GM10266 (cell line): ENCODE data around the gene SOWAHA.
"Not testable (repeated sequence)": the region's sequence is repeated elsewhere in the genome, so short reads cannot be mapped to it uniquely, and the experiment has no call there.

Source experiments
- DNase-seq: peaks from one replicate; pipeline ENCODE4 v3.0.0; 2012; ENCODE audit errors: extremely low spot score
- CTCF ChIP-seq: IDR thresholded peaks from 2 replicates; pipeline ENCODE4 v1.5.1; 2012; ENCODE audit warnings: mild to moderate bottlenecking, low read depth; ENCODE audit not compliant: control insufficient read depth, insufficient read depth; ENCODE audit errors: missing control alignments

SOWAHA gene

DNA sequence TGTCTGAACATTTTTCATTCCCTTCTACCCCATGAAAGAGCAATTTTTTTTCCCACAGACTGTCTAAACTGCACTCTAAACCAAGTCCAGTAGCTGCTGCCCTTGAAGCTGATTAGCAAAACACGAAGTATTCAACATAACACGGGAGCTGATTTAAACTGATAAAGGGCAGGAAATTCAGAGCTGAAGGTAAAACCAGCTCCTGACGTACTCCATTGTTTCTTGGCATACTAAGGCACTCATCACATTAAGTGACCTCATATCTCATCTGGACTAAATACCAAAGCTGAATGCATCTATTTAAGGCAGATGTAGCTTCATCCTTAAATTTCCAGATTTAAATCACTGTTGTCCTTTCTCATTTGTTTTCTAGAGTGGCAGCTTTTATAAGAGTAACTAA lies 41.2 kb downstream of the SOWAHA start:
- TF ChIP-seq CTCF, result no peak
- DNase-seq, result no peak

- not testable (repeated sequence) for DNase-seq
Observed at GRCh38 chr5:132854992-132855391, 41.9 kb downstream of the SOWAHA start.

DNA sequence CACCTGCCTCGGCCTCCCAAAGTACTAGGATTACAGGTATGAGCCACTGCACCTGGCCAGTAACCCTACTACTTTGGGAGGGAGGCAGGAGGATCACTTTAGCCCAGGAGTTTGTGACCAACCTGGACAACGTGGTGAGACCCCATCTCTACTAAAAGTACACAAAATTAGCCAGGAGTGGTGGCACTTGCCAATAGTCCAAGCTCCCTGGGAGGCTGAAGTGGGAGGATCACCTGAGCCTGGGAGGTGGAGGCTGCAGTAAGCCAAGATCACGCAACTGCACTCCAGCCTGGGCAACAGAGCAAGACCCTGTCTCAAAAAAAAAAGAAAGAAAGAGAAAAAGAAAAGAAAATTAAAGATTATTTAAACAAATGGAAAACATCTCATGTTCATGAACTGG lies 42.9 kb downstream of the SOWAHA start:
- TF ChIP-seq CTCF, result no peak
- no peak for DNase-seq

GRCh38 chr5:132859889-132860437 lies 46.9 kb downstream of the SOWAHA start:
- DNase-seq, result no peak
- TF ChIP-seq CTCF, result no peak

DNA sequence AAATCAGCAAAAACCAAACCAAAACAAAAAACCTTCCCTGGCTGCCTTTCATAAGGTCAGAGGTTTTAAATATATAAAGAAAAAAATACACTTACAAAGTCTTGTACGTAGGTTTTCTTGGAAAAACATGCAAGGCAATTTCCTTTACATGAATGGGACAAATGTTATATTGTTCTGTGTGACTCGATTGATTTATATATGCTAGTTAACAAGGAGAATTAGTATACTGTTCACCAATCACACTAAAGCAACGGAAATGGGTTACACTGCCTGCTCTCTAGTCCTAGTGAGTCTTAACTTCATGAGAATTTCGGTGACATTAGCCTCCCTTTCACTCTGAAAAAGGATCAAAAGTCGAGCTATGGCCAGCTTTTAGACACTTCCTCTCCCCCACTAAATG lies 47.6 kb downstream of the SOWAHA start:
- no peak for TF ChIP-seq CTCF
- no peak for DNase-seq

DNA sequence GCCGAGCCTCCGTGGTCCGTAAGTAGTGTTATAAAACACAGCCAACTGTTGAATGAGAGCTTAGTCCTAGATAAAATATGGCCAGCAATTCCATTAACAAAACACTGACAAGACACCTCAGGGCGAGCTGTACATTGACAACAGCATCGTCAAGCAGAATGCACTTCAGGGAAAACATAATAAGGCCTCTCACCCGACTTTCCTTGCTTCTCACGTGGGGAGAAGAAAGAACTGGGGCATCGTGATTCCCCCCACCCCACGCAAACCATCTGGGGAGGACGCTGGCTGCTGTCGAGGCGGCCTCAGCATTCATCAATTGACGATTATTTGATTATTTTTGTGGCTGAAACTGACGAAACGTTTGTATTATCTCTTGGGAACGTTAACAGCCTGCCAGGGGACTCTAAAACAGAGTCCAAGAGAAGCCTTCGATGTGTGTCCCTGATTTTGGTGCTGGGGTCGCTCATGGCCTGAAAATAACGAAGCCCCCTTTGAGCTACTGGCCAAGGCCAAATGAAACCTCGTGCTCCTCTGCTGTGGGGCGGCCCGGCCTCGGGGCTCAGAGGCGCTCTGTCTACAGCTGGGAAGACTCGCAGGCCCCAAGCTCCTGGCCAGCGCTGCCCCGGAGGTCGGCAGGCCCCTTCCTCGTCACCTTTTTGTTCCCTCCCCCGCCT lies 52.7 kb downstream of the SOWAHA start:
- DNase-seq, result no peak
- no peak for TF ChIP-seq CTCF
